HEK293 (cell line): Measurements from ENCODE around the gene MUCL3.

Experiments
- CTCF ChIA-PET: fragments of 350-600 bp; formaldehyde crosslinking; extraction: SDS; loops from one replicate; lab custom pipeline; 2021; ENCODE audit warnings: antibody characterized with exemption; lab: Yijun Ruan, JAX
- POLR2A ChIA-PET: fragments of 300-600 bp; formaldehyde crosslinking; extraction: SDS; loops from one replicate; lab custom pipeline; 2020; ENCODE audit warnings: antibody characterized with exemption, inconsistent platforms; lab: Yijun Ruan, JAX
- H3K27ac ChIP-seq: fragments of 200-500 bp; sonication (Bioruptor generic); 2 replicates; pipeline ENCODE4 v1.5.1; 2014; ENCODE audit warnings: low read depth, low read length, control low read depth, inconsistent platforms; ENCODE audit errors: extremely low read depth
- H3K36me3 ChIP-seq, 2 experiments: fragments of 200-500 bp in 1 of 2; sonication (Bioruptor generic) in 1 of 2; 1 replicate in 1 of 2; 2 replicates in 1 of 2; pipeline ENCODE4 v1.5.1; 2014 to 2017; ENCODE audit warnings: inconsistent platforms in 2 of 2, low read length in 2 of 2; ENCODE audit not compliant: control insufficient read depth in 2 of 2, insufficient read depth in 1 of 2
- H3K4me1 ChIP-seq: fragments of 200-500 bp; sonication (Bioruptor generic); 2 replicates; pipeline ENCODE4 v1.5.1; 2014; ENCODE audit warnings: mild to moderate bottlenecking, low read length, inconsistent platforms; ENCODE audit not compliant: control insufficient read depth, insufficient read depth
- H3K4me3 ChIP-seq: 2 replicates; pipeline ENCODE4 v1.5.1; 2011; ENCODE audit warnings: low read depth, mild to moderate bottlenecking, control low read depth, low read length, moderate library complexity
- H3K9me3 ChIP-seq: fragments of 200-500 bp; sonication (Bioruptor generic); 2 replicates; pipeline ENCODE4 v1.5.1; 2014; ENCODE audit warnings: low read depth, low read length, inconsistent platforms; ENCODE audit not compliant: control insufficient read depth, insufficient read depth
- HIC1 ChIP-seq: fragments of 450-650 bp; formaldehyde crosslinking; IDR thresholded peaks from 2 replicates; pipeline ENCODE4 v1.5.1; 2016; ENCODE audit warnings: missing biosample characterization, missing genetic modification characterization
- KLF8 ChIP-seq: fragments of 450-650 bp; formaldehyde crosslinking; IDR thresholded peaks from 2 replicates; pipeline ENCODE4 v1.5.1; 2016; ENCODE audit warnings: missing biosample characterization, missing genetic modification characterization
- PRDM1 ChIP-seq: fragments of 450-650 bp; formaldehyde crosslinking; IDR thresholded peaks from 2 replicates; pipeline ENCODE4; 2016; ENCODE audit warnings: missing biosample characterization, missing genetic modification characterization
- PRDM10 ChIP-seq: fragments of 450-650 bp; formaldehyde crosslinking; IDR thresholded peaks from 2 replicates; pipeline ENCODE4 v1.5.1; 2016; ENCODE audit warnings: missing biosample characterization, missing genetic modification characterization
- ZBTB1 ChIP-seq: fragments of 450-650 bp; formaldehyde crosslinking; IDR thresholded peaks from 2 replicates; pipeline ENCODE4 v1.5.1; 2016; ENCODE audit warnings: missing biosample characterization, missing genetic modification characterization
- ZBTB21 ChIP-seq: fragments of 450-650 bp; formaldehyde crosslinking; IDR thresholded peaks from 2 replicates; pipeline ENCODE4 v1.5.1; 2017; ENCODE audit warnings: missing biosample characterization, missing genetic modification characterization
- ZBTB6 ChIP-seq: fragments of 450-650 bp; formaldehyde crosslinking; IDR thresholded peaks from 2 replicates; pipeline ENCODE4 v1.5.1; 2017; ENCODE audit warnings: missing biosample characterization, missing genetic modification characterization
- ZNF19 ChIP-seq: fragments of 450-650 bp; formaldehyde crosslinking; IDR thresholded peaks from 2 replicates; pipeline ENCODE4; 2016; ENCODE audit warnings: missing biosample characterization, missing genetic modification characterization, low read depth
- ZNF221 ChIP-seq: fragments of 450-650 bp; formaldehyde crosslinking; IDR thresholded peaks from 2 replicates; pipeline ENCODE4 v1.5.1; 2017; ENCODE audit warnings: missing biosample characterization, missing genetic modification characterization, borderline replicate concordance
- ZNF280C ChIP-seq: fragments of 450-650 bp; formaldehyde crosslinking; IDR thresholded peaks from 2 replicates; pipeline ENCODE4 v1.5.1; 2016; ENCODE audit warnings: missing biosample characterization, missing genetic modification characterization
- ZNF362 ChIP-seq: fragments of 450-650 bp; formaldehyde crosslinking; IDR thresholded peaks from 2 replicates; pipeline ENCODE4 v1.5.1; 2016; ENCODE audit warnings: missing biosample characterization, missing genetic modification characterization
- ZNF664 ChIP-seq: fragments of 450-650 bp; formaldehyde crosslinking; IDR thresholded peaks from 2 replicates; pipeline ENCODE4 v1.5.1; 2016; ENCODE audit warnings: missing biosample characterization, missing genetic modification characterization

MUCL3 gene

GRCh38 chr6:30987304-30987703 lies 46.5 kb downstream of the MUCL3 start (continued):
- TF ChIP-seq ZBTB21 (no peak), KLF8 (tag by site-specific recombination) (no peak), ZNF362 (no peak), ZBTB6 (no peak)

GRCh38 chr6:30988209-30988825 lies 47.5 kb downstream of the MUCL3 start:
- Histone ChIP-seq H3K27ac (no peak overlapping the region; the same call in 1 of the 2 replicates), H3K36me3 (no peaks in the 10 kb centered on the region), H3K4me3 (no peak overlapping the region), H3K9me3 (no peaks in the 10 kb centered on the region), H3K4me1 (0 out of 2 replicates have a peak, but pooled peaks cover 7% of the 10 kb centered on the region)
- CTCF ChIA-PET: interaction anchor here (0.6 to 1.0 kb wide), 7 partner anchors 9 to 591 kb away, joined by 3 to 5 read pairs (median 3); no protein-coding TSS in a partner anchor
- no peak for TF ChIP-seq ZNF221 (tag by site-specific recombination)
- no peak for TF ChIP-seq ZNF19 (tag by site-specific recombination)
- TF ChIP-seq ZNF664 (tag by site-specific recombination): peak; percentile 93
- TF ChIP-seq, all 188 proteins: peak for 1
- POLR2A ChIA-PET: interaction anchor here (0.5 to 0.7 kb wide), 2 partner anchors 61 to 86 kb away, joined by 3 to 6 read pairs; no protein-coding TSS in a partner anchor

- ChIA-PET CTCF (interaction anchor here (0.6 to 1.1 kb wide), 4 partner anchors 52 to 125 kb away, joined by 3 read pairs; no protein-coding TSS in a partner anchor), POLR2A (interaction anchor here (0.6 kb wide), 1 partner anchor 273 kb away, joined by 3 read pairs; no protein-coding TSS in a partner anchor)
- H3K27ac ChIP-seq: no peak overlapping the region
These were observed 49.8 kb downstream of the MUCL3 start for GRCh38 chr6:30990422-30991086.

More at GRCh38 chr6:30990422-30991086, 49.8 kb downstream of the MUCL3 start:
- H3K4me3 ChIP-seq: no peak overlapping the region
- H3K9me3 ChIP-seq: no peaks in the 10 kb centered on the region
- TF ChIP-seq ZBTB1 (tag by site-specific recombination): no peak
- TF ChIP-seq PRDM10 (tag by site-specific recombination): peak; percentile 94
- TF ChIP-seq PRDM1: no peak
- TF ChIP-seq ZNF280C (tag by site-specific recombination): no peak
- no peak for TF ChIP-seq HIC1 (tag by site-specific recombination)
- H3K36me3 ChIP-seq: no peaks in the 10 kb centered on the region
- 0 out of 2 replicates have a peak, but pooled peaks cover 7% of the 10 kb centered on the region for H3K4me1 ChIP-seq
